K562 (cell line): ENCODE measurements around the gene S100A10. TPM values are rescaled to one million over a fixed set of nuclear protein-coding genes. Genes with fewer than 3 reads are reported as not detected.

ENCODE experiments used
- E4F1 ChIP-seq: fragments of 250-450 bp; sonication (Bioruptor Pico); IDR thresholded peaks from 2 replicates; pipeline ENCODE4 v1.5.0; 2021; ENCODE audit warnings: mild to moderate bottlenecking, borderline replicate concordance
- JUND ChIP-seq, 2 experiments: IDR thresholded peaks; 2 replicates in 1 of 2; 3 replicates in 1 of 2; pipeline ENCODE4 v1.6.1; 2011; ENCODE audit warnings: borderline replicate concordance in 2 of 2, low read depth in 2 of 2, low read length in 2 of 2, improper control_type of control experiment in 1 of 2, missing biosample characterization in 1 of 2, missing genetic modification characterization in 1 of 2, missing genetic modification reagents in 1 of 2
- MGA ChIP-seq: fragments of 450-650 bp; IDR thresholded peaks from 2 replicates; pipeline ENCODE4 v1.6.1; 2016; ENCODE audit warnings: mild to moderate bottlenecking, moderate library complexity
- NR2C1 ChIP-seq, 2 experiments: fragments of 450-650 bp; IDR thresholded peaks; 2 replicates each; pipeline ENCODE4 v1.6.1; 2017; ENCODE audit warnings: mild to moderate bottlenecking in 2 of 2, antibody characterized with exemption in 1 of 2, inconsistent platforms in 1 of 2, missing compliant biosample characterization in 1 of 2, missing genetic modification characterization in 1 of 2
- PML ChIP-seq: IDR thresholded peaks from 2 replicates; pipeline ENCODE4 v1.6.1; 2012; ENCODE audit warnings: low read length, inconsistent platforms
- POLR2AphosphoS5 ChIP-seq: IDR thresholded peaks from 2 replicates; pipeline ENCODE4 v1.6.1; 2011; ENCODE audit warnings: mild to moderate bottlenecking, low read depth, low read length, moderate library complexity; ENCODE audit not compliant: control insufficient read depth, insufficient read depth
- POLR2B ChIP-seq: fragments of 450-650 bp; IDR thresholded peaks from 2 replicates; pipeline ENCODE4 v1.6.1; 2018; ENCODE audit warnings: low read depth; ENCODE audit not compliant: partially characterized antibody
- polyA plus RNA-seq, 8 experiments: library from polyadenylated mRNA; depleted of rRNA in 4 of 8; stranded (reverse) in 5 of 8; unstranded in 3 of 8; fragments of >200 nt; fragmentation: Nextera tagmentation in 2 of 8; fragmentation: Illumina TruSeq in 1 of 8; extraction: Ambion mirVana in 2 of 8; extraction: Trizol in 1 of 8; gene quantifications; 2 replicates each; pipeline versions ENCODE4 v1.2.1 to v1.2.3, GENCODE V29; 2011 to 2014; ENCODE audit warnings: inconsistent platforms in 1 of 8, missing spikeins in 1 of 8
- total RNA-seq, 7 experiments: library from RNA; depleted of rRNA in 6 of 7; stranded (reverse); fragments of >200 nt in 6 of 7; fragmentation: Illumina TruSeq in 2 of 7; extraction: Trizol in 2 of 7; gene quantifications; 2 replicates each; pipeline versions ENCODE4 v1.2.1 to v1.2.3, GENCODE V29; 2011 to 2021; ENCODE audit warnings: low replicate concordance in 1 of 7
- TF ChIP-seq, protein P1 (sequence below): IDR thresholded peaks from 2 replicates; pipeline ENCODE4 v1.6.1; 2012; ENCODE audit warnings: low read depth, low read length, improper control_type of control experiment, borderline replicate concordance

Gene S100A10
- total and polyA plus RNA-seq, 9 of the 15 experiments (the other 6 are each of a cell fraction or from before 2014, with no cell fraction given), result 0.32 to 1.6 (median 0.50) TPM; not detected in 3

DNA sequence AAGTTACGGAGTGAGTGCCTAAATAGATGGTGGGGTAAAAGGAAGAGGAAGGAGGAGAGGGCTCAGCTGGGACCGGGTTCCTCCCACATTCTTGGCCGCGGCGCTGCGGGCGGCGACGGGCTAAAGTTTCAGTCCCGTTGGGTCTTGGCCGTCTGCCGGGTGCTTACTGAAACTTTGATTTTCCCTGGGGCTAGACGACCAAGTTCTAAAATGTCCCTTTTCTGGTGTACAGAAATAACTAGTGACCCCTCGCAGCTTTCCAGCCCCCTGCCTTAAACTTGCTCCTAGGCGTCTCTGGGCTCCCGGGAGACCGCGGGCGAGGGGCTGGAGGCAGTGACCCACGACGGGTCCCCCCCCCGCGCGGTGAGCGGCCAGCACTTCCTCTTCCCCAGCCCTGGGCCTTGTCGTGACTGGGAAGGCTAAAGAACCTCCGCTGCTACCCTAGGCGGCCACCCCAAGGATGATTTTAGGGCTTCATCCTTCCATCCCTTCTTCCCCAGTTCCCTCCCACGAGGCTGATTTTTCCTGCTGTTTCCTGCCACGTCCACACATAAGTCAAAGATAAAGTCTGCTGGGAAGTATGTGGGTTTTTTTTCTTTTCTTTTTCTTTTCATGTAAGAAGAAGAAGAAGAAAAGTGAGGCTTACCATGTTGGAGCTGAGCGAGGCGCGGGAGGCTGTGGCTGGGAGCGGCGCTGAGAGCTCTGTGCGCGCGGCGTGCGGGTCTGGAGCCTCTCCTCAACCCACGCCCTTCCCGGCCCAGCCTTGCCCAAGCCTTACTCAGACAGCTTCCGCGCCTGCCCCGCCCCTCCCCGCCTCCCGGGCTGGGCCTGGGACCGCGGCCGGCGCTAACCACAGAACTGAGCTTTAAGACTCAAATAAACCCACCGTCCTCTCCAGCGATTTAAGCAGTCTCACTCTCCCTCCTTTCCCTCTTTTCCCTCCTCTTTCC, 42.9 kb upstream of the S100A10 start, which contains the start of gene S100A11 (continued):
- TF ChIP-seq MGA (0 out of 2 replicates have a peak, but pooled peaks have one; percentile 52), PML (peak; percentile 55; the same call in 1 of the 2 replicates), E4F1 (CRISPR knock-in tag) (no peak), NR2C1 (IDR thresholded peaks at IDR 0.05) (peak; percentile 77), NR2C1 (tag; IDR thresholded peaks at IDR 0.05) (0 out of 2 replicates have a peak, but pooled peaks have one; percentile 31), POLR2B (peak; percentile 90), JUND (IDR thresholded peaks at IDR 0.05; ENCODE audit: borderline replicate concordance, low read depth, low read length) (peak; percentile 24; the same call in 1 of the 2 replicates), JUND (tag; IDR thresholded peaks at IDR 0.05; ENCODE audit: borderline replicate concordance, low read depth, low read length) (no peak; the same call in 2 of the 3 replicates), POLR2AphosphoS5 (peak; percentile 77)
- TF ChIP-seq, protein P1, sequence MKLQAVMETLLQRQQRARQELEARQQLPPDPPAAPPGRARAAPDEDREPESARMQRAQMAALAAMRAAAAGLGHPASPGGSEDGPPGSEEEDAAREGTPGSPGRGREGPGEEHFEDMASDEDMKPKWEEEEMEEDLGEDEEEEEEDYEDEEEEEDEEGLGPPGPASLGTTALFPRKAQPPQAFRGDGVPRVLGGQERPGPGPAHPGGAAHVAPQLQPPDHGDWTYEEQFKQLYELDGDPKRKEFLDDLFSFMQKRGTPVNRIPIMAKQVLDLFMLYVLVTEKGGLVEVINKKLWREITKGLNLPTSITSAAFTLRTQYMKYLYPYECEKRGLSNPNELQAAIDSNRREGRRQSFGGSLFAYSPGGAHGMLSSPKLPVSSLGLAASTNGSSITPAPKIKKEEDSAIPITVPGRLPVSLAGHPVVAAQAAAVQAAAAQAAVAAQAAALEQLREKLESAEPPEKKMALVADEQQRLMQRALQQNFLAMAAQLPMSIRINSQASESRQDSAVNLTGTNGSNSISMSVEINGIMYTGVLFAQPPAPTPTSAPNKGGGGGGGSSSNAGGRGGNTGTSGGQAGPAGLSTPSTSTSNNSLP, result no peak
